Bronchial epithelial cell (primary cell): ENCODE measurements around the gene ALG2. TPM values are rescaled to one million over a fixed set of nuclear protein-coding genes. Genes with fewer than 3 reads are reported as not detected.

Experiments used
- DNase-seq: peaks from one replicate; pipeline ENCODE4 v3.0.0-alpha.2; 2010; ENCODE audit warnings: low read depth
- FAIRE-seq: peaks from 2 replicates; lab custom pipeline; 2011; peaks lifted over from hg19 to GRCh38; lab: Jason Lieb, UNC
- H3K27me3 ChIP-seq: 2 replicates; pipeline ENCODE4 v1.5.1; 2011; ENCODE audit warnings: low read length; ENCODE audit not compliant: control insufficient read depth, insufficient read depth
- H3K36me3 ChIP-seq: 2 replicates; pipeline ENCODE4 v1.5.1; 2011; ENCODE audit warnings: low read length; ENCODE audit not compliant: control insufficient read depth, insufficient read depth
- H3K4me3 ChIP-seq: 2 replicates; pipeline ENCODE4 v1.5.1; 2011; ENCODE audit warnings: mild to moderate bottlenecking, low read depth, low read length, control low read depth
- CTCF ChIP-seq: IDR thresholded peaks from 2 replicates; pipeline ENCODE4 v1.5.1; 2011; ENCODE audit warnings: mild to moderate bottlenecking, moderate library complexity, low read length, control low read depth, inconsistent platforms; ENCODE audit not compliant: insufficient read depth, severe bottlenecking
- total RNA-seq: library from RNA; depleted of rRNA; stranded (reverse); fragments of >200 nt; gene quantifications from 2 replicates; pipeline ENCODE4 v1.2.1, GENCODE V29; 2014

ALG2 gene
- total RNA-seq, 1 donor from 2014 or later, result 33.2 TPM

- H3K27me3 ChIP-seq, result no peaks in the 10 kb centered on the region
- TF ChIP-seq CTCF, result peak; percentile 43
- no peak overlapping the region for H3K4me3 ChIP-seq
- no peak for FAIRE-seq
- H3K36me3 ChIP-seq, result no peaks in the 10 kb centered on the region
- DNase-seq, result peak; percentile 35
Measured at GRCh38 chr9:99264070-99264680, 42.4 kb upstream of the ALG2 start.

GRCh38 chr9:99262949-99263418 is 41.2 kb upstream of the ALG2 start:
- Histone ChIP-seq H3K27me3 (no peaks in the 10 kb centered on the region), H3K4me3 (no peak overlapping the region), H3K36me3 (no peaks in the 10 kb centered on the region)
- FAIRE-seq (no peak), DNase-seq (no peak)
- TF ChIP-seq CTCF, result no peak

GRCh38 chr9:99261923-99262322 is 40.2 kb upstream of the ALG2 start:
- Histone ChIP-seq H3K36me3 (no peaks in the 10 kb centered on the region), H3K4me3 (no peak overlapping the region), H3K27me3 (no peaks in the 10 kb centered on the region)
- no peak for TF ChIP-seq CTCF
- DNase-seq (no peak), FAIRE-seq (no peak)

GRCh38 chr9:99259231-99259918 is 37.6 kb upstream of the ALG2 start:
- TF ChIP-seq CTCF, result no peak
- DNase-seq, result no peak
- FAIRE-seq, result no peak
- Histone ChIP-seq H3K4me3 (peak overlapping the region; percentile 19), H3K36me3 (no peaks in the 10 kb centered on the region), H3K27me3 (no peaks in the 10 kb centered on the region)

GRCh38 chr9:99257723-99258389 is 36.1 kb upstream of the ALG2 start:
- no peak for FAIRE-seq
- DNase-seq, result no peak
- Histone ChIP-seq H3K27me3 (no peaks in the 10 kb centered on the region), H3K36me3 (no peaks in the 10 kb centered on the region), H3K4me3 (no peak overlapping the region)
- no peak for TF ChIP-seq CTCF
